ENCODE results near the gene CD2. TPM values are rescaled to one million over a fixed set of nuclear protein-coding genes. Genes with fewer than 3 reads are reported as not detected.

CD2 gene
- total RNA-seq, 1 donor from 2014 or later: 0.35 TPM

DNA sequence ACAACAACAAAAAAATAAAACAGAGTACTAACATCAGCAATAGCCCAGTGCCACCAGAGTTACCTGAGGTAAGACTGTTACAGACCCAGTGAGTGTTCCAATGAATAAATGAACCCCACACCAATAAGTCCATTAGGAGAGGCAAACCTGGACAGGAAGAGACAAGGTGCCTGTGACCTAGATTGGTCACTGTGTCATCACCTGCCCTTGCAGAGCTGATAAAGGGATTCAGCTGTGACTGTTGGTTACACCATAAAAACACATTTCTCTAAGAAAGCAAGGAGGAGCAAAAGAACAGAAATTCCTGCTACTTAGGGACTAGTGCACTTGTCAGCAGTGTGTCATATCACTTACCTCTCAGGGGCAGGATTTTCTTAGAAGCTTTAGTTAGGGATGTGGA lies 37.5 kb downstream of the CD2 start:
- no peaks in the 10 kb centered on the region for H3K27me3 Mint-ChIP-seq
- ATAC-seq (ENCODE audit: low read depth) (no peak), DNase-seq (no peak)
- no peak overlapping the region for H3K4me3 Mint-ChIP-seq
- H3K36me3 Mint-ChIP-seq (ENCODE audit: low read depth): no peaks in the 10 kb centered on the region
- TF ChIP-seq, protein P1, sequence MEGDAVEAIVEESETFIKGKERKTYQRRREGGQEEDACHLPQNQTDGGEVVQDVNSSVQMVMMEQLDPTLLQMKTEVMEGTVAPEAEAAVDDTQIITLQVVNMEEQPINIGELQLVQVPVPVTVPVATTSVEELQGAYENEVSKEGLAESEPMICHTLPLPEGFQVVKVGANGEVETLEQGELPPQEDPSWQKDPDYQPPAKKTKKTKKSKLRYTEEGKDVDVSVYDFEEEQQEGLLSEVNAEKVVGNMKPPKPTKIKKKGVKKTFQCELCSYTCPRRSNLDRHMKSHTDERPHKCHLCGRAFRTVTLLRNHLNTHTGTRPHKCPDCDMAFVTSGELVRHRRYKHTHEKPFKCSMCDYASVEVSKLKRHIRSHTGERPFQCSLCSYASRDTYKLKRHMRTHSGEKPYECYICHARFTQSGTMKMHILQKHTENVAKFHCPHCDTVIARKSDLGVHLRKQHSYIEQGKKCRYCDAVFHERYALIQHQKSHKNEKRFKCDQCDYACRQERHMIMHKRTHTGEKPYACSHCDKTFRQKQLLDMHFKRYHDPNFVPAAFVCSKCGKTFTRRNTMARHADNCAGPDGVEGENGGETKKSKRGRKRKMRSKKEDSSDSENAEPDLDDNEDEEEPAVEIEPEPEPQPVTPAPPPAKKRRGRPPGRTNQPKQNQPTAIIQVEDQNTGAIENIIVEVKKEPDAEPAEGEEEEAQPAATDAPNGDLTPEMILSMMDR (IDR thresholded peaks at IDR 0.05): no peak
- ChIA-PET POLR2A (no interaction called here), CTCF (no interaction called here)
- H3K9me3 Mint-ChIP-seq: peaks cover 2% of the 10 kb centered on the region
- H3K4me1 Mint-ChIP-seq: peaks cover 14% of the 10 kb centered on the region
- intact Hi-C loops (cut with micrococcal nuclease): no loop called here
- H3K27ac Mint-ChIP-seq: no peak overlapping the region

DNA sequence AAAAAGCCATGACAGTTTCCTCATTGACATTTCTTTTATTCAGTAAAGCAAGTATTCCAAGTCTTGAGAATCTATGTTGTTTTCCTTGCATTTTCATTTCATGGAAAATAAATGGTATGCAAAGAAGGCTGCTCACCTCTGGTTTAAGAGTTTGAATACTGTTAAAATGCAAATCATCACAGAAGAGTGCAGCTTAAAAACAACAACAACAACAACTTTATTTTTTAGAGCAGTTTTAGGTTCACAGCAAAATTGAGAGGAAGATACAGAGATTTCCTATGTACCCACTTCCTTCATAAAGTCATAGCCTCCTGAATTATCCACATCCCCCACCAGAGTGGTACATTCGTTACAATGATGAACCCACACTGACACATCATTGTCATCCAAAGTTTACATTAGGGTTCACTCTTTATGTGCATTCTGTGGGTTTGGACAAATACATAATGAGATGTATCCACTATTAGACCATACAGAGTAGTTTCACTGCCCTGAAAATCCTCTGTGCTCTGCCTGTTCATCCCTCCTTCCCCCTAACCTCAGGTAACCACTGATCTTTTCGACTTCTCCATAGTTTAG lies 39.2 kb downstream of the CD2 start:
- Mint-ChIP-seq H3K4me3 (no peak overlapping the region), H3K36me3 (ENCODE audit: low read depth) (no peaks in the 10 kb centered on the region), H3K9me3 (no peaks in the 10 kb centered on the region), H3K27me3 (peaks cover 2% of the 10 kb centered on the region), H3K27ac (no peak overlapping the region), H3K4me1 (peaks cover 14% of the 10 kb centered on the region)
- TF ChIP-seq, protein P1 (IDR thresholded peaks at IDR 0.05): no peak
- intact Hi-C loops (cut with micrococcal nuclease): no loop called here
- ATAC-seq (ENCODE audit: low read depth): no peak
- POLR2A ChIA-PET: no interaction called here
- CTCF ChIA-PET: no interaction called here
- no peak for DNase-seq

DNA sequence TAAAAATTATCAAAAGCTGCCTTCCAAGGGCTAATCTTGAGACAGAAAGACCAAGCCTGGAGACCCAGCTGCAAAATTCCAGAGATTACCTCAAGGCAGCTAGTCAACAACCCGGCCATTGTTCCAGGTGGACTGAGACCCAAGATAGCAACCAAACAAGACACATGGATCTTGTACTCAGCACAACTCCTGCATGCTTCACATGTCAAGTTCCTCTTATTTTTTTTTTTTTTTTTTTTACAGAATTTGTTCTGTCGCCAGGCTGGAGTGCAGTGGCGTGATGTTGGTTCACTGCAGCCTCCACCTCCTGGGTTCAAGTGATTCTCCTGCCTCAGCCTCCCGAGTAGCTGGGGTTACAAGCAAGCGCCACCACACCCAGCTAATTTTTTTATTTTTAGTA lies 40.1 kb downstream of the CD2 start:
- CTCF ChIA-PET: no interaction called here
- no peak for ATAC-seq (ENCODE audit: low read depth)
- no peak for DNase-seq
- TF ChIP-seq, protein P1 (IDR thresholded peaks at IDR 0.05): no peak
- Mint-ChIP-seq H3K27me3 (peaks cover 2% of the 10 kb centered on the region), H3K36me3 (ENCODE audit: low read depth) (no peaks in the 10 kb centered on the region), H3K4me1 (peaks cover 14% of the 10 kb centered on the region), H3K27ac (no peak overlapping the region), H3K4me3 (no peak overlapping the region), H3K9me3 (no peaks in the 10 kb centered on the region)
- POLR2A ChIA-PET: interaction anchor here (0.8 kb wide), 1 partner anchor 14 kb away, joined by 3 read pairs; no protein-coding TSS in a partner anchor
- intact Hi-C loops (cut with micrococcal nuclease): no loop called here

DNA sequence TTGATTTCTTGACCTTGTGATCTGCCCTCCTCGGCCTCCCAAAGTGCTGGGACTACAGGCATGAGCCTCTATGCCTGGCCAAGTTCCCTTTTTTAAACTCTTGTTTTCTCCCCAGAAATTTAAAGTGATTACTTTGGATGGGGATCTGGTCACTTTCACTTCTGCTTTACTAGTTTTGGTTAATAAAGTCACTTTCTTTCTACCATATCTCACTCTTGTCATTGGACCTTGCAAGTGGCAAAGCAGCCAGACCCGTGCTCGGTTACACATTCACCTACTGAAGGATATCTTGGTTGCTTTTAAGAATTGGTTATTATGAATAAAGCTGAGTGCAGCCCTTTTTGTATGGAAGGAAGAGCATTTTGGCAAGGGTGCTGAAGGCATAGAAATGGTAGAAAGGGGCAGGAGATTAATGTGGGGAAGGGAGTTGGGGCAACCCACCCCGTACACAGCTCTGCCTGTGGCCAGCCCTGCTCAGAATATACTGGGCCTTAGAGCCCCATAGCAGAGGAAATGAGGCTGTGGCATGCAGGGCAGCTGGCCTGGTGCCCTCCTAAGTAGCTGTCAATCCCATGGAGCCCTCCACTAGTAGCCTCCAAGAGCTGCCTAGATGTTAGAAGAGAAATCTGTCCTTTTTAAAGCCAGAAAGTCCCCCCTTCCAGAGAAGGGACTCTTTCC lies 40.7 kb downstream of the CD2 start:
- Mint-ChIP-seq H3K27ac (peak overlapping the region; percentile 69), H3K4me1 (peaks cover 14% of the 10 kb centered on the region), H3K36me3 (ENCODE audit: low read depth) (no peaks in the 10 kb centered on the region), H3K27me3 (peaks cover 4% of the 10 kb centered on the region), H3K4me3 (peak overlapping the region; percentile 32), H3K9me3 (no peaks in the 10 kb centered on the region)
- intact Hi-C loops (cut with micrococcal nuclease): no loop called here
- DNase-seq: no peak
- ChIA-PET CTCF (no interaction called here), POLR2A (interaction anchor here (0.8 kb wide), 1 partner anchor 14 kb away, joined by 3 read pairs; no protein-coding TSS in a partner anchor)
- TF ChIP-seq, protein P1 (IDR thresholded peaks at IDR 0.05): no peak
- ATAC-seq (ENCODE audit: low read depth): peak; percentile 88

DNA sequence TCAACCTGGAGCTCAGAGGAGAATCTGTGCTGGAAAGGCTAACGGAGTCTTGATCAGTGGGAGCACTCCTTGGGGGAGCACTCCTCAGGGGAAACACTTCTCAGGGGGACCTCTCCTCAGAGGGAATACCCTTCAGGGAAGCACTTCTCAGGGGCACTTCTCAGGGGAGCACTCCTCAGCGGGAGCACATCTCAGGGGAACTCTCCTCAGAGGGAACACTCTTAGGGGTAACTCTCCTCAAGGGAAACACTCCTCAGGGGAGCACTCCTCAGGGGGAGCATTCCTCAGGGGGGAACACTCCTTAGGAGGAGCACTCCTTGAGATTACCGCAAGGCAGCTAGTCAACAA lies 41.2 kb downstream of the CD2 start:
- Mint-ChIP-seq H3K27ac (no peak overlapping the region), H3K36me3 (ENCODE audit: low read depth) (no peaks in the 10 kb centered on the region), H3K4me1 (peaks cover 14% of the 10 kb centered on the region), H3K4me3 (no peak overlapping the region), H3K27me3 (peaks cover 4% of the 10 kb centered on the region), H3K9me3 (no peaks in the 10 kb centered on the region)
- ATAC-seq (ENCODE audit: low read depth) (no peak), DNase-seq (no peak)
- CTCF ChIA-PET: no interaction called here
- POLR2A ChIA-PET: interaction anchor here (0.8 kb wide), 1 partner anchor 13 kb away, joined by 3 read pairs; no protein-coding TSS in a partner anchor
- intact Hi-C loops (cut with micrococcal nuclease): no loop called here
- TF ChIP-seq, protein P1 (IDR thresholded peaks at IDR 0.05): no peak

Data from activated B cell treated with CpG ODN at 0.5 μM for 24 hours (primary cell).